CD4-positive, alpha-beta T cell treated with Interleukin-15 for 4 hours (primary cell): ENCODE data around the gene OR8I2.
"Not testable (repeated sequence)": the region's sequence is repeated elsewhere in the genome, so short reads cannot be mapped to it uniquely, and the experiment has no call there.

Experiments used
- DNase-seq: peaks from one replicate; pipeline ENCODE4 v3.0.0-alpha.2; 2020; ENCODE audit warnings: low spot score

The OR8I2 gene

GRCh38 chr11:56093008-56093407, at the start of gene OR8I2:
Gene OR8I2 (plus strand): TSS chr11:56093308. CDS start chr11:56093308, 0 bp downstream.
- DNase-seq = no peak

DNA sequence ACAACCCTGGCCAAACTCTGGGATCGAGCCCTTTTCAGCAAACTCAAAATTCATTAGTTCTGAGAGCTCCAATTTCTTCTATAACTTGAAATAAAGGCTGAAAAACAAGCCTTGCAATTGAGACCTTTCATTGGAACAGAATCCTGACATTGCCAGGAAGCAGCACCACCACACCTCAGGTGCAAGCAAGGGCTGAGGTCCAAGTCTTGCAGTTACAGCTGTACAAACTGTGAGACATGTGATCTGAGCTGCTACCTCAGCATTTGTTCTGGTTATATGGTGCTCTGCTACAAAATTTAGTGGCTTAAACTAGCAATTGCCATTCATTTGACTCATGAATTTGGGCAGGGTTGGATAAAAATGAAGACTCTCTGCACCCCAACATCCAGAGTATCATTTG, 47.6 kb upstream of the OR8I2 start:
- DNase-seq = no peak

GRCh38 chr11:56048480-56048879, 44.6 kb upstream of the OR8I2 start:
- no peak for DNase-seq

GRCh38 chr11:56049487-56049886, 43.6 kb upstream of the OR8I2 start:
- no peak for DNase-seq

- not testable (repeated sequence) for DNase-seq
Observed at GRCh38 chr11:56056366-56056765, 36.7 kb upstream of the OR8I2 start.

DNA sequence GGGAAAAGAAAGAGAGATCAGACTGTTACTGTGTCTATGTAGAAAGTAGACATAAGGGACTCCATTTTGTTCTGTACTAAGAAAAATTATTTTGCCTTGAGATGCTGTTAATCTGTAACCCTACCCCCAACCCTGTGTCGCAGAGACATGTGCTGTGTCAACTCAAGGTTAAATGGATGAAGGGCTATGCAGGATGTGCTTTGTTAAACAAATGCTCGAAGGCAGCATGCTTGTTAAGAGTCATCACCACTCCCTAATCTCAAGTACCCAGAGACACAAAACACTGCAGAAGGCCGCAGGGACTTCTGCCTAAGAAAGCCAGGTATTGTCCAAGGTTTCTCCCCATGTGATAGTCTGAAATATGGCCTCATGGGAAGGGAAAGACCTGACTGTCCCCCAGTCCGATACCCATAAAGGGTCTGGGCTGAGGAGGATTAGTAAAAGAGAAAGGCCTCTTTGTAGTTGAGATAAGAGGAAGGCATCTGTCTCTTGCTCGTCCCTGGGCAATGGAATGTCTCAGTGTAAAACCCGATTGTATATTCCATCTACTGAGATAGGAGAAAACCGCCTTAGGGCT, 35.4 kb upstream of the OR8I2 start:
- DNase-seq = not testable (repeated sequence)

GRCh38 chr11:56058260-56058780, 34.8 kb upstream of the OR8I2 start:
- not testable (repeated sequence) for DNase-seq

DNA sequence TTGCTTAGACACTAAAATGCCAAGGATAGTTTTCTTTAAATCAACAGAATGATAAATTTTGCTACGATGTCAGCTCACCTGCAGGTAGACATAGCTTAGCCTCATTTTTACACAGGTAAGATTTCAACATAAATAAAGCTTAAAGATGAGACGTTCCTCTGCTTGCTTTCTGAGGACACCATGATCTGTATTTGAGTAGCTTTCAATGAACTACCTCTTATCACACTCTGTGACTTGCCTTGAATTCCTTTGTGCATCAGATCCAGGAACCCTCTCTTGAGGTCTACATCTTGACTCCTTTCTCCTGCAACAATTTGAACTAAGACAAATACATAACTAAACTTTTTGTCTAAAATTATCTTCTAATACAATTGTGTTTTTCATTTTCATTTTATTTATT, 26.1 kb upstream of the OR8I2 start:
- DNase-seq = no peak

DNA sequence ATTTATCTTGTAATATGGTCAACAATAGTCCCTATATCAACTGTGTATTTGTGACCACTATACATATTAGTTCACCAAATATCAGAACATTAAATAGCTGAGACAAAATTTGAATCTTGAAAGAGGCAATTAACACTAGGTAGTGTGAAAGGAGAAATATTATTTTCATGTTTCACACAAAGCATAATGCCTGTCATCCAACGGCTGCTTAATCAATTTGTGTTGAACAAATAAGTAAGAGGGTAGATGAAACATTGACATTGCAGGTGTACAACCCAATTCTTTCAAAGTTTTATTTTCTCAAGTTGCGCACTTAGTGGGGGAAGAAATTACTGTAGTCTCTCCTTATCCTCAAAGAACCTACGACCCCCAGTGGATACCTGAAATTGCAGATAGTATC, 3.4 kb upstream of the OR8I2 start:
- no peak for DNase-seq

DNA sequence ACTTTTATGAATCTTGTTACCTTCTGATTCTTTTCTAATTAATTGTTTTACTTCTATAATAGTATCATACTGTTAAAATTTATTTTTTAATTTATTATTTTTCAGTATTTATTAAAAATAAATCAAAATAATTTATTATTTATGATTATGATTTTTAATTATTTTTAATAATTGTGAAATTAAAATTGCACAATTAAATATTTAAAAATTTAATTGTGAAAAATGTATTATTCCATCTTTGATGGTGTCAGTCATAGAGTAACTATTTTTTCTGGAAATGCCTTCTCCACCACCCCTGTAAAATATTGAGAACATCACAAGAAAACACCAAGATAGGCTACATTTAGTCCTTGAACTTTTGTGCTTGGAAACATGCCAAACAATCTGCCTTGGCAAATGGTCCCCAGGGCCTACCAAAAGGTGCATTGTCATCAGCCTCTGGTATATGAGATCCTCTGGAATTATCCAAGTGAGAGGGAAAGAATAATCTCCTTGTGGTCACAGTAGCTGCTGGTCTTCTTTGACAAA, 10.2 kb downstream of the OR8I2 start, which contains the start of gene OR8H2:
OR8H2 (plus strand) TSS at position 478 of the 528 bp plus-strand sequence. CDS start 1,356 bp downstream, outside the sequence.
- DNase-seq = no peak

DNA sequence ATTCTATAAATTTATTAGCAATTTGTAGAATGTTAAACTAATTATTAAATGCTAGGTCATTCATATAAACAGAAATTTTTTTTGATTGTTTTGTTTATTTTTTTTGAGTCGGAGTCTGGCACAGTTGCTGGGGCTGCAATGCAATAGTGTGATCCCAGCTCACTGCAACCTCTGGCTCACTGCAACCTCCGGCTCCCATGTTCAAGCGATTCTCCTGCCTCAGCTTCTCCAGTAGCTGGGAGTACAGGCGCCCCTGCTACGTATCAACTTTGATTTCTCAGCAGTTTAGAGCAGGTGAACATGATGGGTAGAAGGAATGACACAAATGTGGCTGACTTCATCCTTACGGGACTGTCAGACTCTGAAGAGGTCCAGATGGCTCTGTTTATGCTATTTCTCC, 29.0 kb downstream of the OR8I2 start, which contains the start of gene OR8H3:
OR8H3 (plus strand) TSS at position 301 of the 400 bp plus-strand sequence; CDS start at position 301, 0 bp downstream.
- DNase-seq = no peak

DNA sequence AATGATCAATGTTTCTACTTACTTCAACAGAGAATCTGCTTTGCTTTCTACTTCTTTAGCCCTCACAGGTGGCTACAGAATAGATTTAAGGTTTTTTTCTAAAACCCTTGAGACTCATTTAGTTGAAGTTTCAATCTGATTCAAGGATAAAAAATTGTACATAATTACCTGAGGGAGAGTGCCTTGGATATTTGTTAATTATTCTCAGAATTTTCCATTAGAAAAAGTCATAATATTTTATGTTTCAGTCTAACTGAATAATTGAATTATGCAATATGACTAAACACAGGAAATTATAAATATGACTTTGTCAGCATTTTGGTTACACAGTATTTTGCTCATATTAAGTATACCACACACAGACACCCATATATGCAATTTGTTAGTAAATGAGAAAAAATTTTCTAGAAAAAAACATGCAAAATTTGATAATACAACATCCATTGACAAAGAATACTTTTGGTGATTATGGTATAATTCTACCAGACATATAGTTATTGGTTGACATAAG, 47.1 kb downstream of the OR8I2 start, which contains the start of gene OR8J3:
OR8J3 (minus strand) TSS at position 51 of the 511 bp plus-strand sequence. CDS start 2,483 bp downstream, outside the sequence.
- no peak for DNase-seq

GRCh38 chr11:56143681-56144080, 50.6 kb downstream of the OR8I2 start:
- DNase-seq = not testable (repeated sequence)
